OCI-LY3 (cell line): ENCODE measurements around the gene EFNA3.

Source experiments
- H2AFZ ChIP-seq: fragments of 200-600, 300-600 bp; shearing (Covaris generic); 2 replicates; pipeline ENCODE4 v1.6.0; 2014; ENCODE audit warnings: antibody characterized with exemption, low read depth, low read length
- H3K27ac ChIP-seq: fragments of 200-600, 300-600 bp; sonication (generic); 2 replicates; pipeline ENCODE4 v1.5.1; 2014; ENCODE audit warnings: mild to moderate bottlenecking, low read length, moderate library complexity, mixed read lengths
- H3K27me3 ChIP-seq: fragments of 200-600, 300-600 bp; sonication (generic); 2 replicates; pipeline ENCODE4 v1.6.1; 2014; ENCODE audit warnings: low read depth, low read length, mixed read lengths
- H3K36me3 ChIP-seq: fragments of 200-600, 300-600 bp; sonication (generic); replicated peaks from 2 replicates; pipeline ENCODE3; 2014; ENCODE audit warnings: low read depth, low read length, mixed read lengths
- H3K4me1 ChIP-seq: fragments of 300-600, 200-600 bp; sonication (generic); 2 replicates; pipeline ENCODE4 v1.6.1; 2014; ENCODE audit warnings: low read length, mixed read lengths
- H3K4me2 ChIP-seq: fragments of 200-600, 300-600 bp; sonication (generic); 2 replicates; pipeline ENCODE4 v1.6.1; 2014; ENCODE audit warnings: low read length, mixed read lengths
- H3K4me3 ChIP-seq: fragments of 300-600, 200-600 bp; sonication (generic); 2 replicates; pipeline ENCODE4 v1.5.1; 2014; ENCODE audit warnings: antibody characterized with exemption, mild to moderate bottlenecking, low read length, moderate library complexity
- H3K79me2 ChIP-seq: fragments of 300-600, 200-600 bp; shearing (Covaris generic); 2 replicates; pipeline ENCODE4 v1.6.1; 2014; ENCODE audit warnings: mild to moderate bottlenecking, low read length, mixed read lengths
- H3K9ac ChIP-seq: fragments of 300-600, 200-600 bp; shearing (Covaris generic); 2 replicates; pipeline ENCODE4 v1.6.0; 2014; ENCODE audit warnings: mild to moderate bottlenecking, low read length, moderate library complexity
- H3K9me3 ChIP-seq: fragments of 200-600, 300-600 bp; shearing (Covaris generic); 2 replicates; pipeline ENCODE4 v1.6.1; 2014; ENCODE audit warnings: low read length, mixed read lengths; ENCODE audit not compliant: insufficient read depth
- H4K20me1 ChIP-seq: fragments of 200-600, 300-600 bp; sonication (generic); 2 replicates; pipeline ENCODE4 v1.6.1; 2016; ENCODE audit warnings: low read length, mixed read lengths; ENCODE audit not compliant: insufficient read depth
- EZH2phosphoT487 ChIP-seq: fragments of 200-600 bp; shearing (Covaris generic); IDR thresholded peaks from 2 replicates; pipeline ENCODE4 v1.6.1; 2018; ENCODE audit warnings: antibody characterized with exemption, mixed run types, low read depth
- TF ChIP-seq, protein P1 (sequence below): fragments of 200-600, 300-600 bp; sonication (generic); IDR thresholded peaks from 2 replicates; pipeline ENCODE4 v1.5.1; 2014; ENCODE audit warnings: antibody characterized with exemption, low read length, low read depth

The EFNA3 gene

DNA sequence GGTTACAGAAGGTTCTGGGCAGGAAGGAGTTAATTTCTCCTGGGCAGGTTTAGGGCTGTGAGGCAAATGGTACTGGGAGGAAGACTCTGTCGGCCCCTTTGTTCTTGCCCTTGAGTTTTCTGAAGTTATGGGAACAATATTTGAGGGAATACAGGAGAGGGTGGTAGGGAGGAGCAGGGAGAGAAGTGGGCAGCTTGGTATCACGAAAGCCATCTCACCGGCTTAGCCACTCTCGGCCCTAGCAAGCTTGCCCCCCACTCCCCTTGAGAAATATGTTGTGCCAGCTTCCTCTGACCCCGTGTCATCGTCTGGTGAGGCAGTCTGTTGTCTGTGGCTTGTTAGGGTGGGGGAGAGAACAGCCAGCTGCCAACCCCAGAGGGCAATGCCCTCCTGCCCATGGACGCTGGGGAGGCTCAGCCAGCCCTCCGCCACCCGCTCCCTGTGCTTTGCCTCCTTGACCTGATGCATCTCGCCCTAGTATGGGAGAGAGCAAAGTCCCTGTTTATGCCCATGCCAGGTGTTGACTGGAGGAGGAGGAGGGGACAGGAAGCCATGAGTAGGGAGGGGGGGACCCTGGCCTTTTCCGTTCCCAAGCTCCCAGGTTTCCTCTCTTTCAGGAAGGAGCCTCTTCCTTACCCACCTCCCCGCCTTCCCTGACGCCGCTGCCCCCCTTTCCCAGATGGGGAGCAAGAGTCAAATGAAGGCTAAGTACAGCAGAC, 50.3 kb downstream of the EFNA3 start:
- Histone ChIP-seq H3K79me2 (no peaks in the 10 kb centered on the region), H3K36me3 (no peaks in the 10 kb centered on the region), H3K4me2 (no peak overlapping the region), H3K9ac (no peak overlapping the region), H3K27me3 (peaks cover 31% of the 10 kb centered on the region), H3K9me3 (no peaks in the 10 kb centered on the region), H3K4me1 (peaks cover 9% of the 10 kb centered on the region; the same call in 1 of the 2 replicates), H4K20me1 (no peaks in the 10 kb centered on the region), H2AFZ (no peak overlapping the region), H3K4me3 (no peak overlapping the region), H3K27ac (no peak overlapping the region)
- TF ChIP-seq, protein P1, sequence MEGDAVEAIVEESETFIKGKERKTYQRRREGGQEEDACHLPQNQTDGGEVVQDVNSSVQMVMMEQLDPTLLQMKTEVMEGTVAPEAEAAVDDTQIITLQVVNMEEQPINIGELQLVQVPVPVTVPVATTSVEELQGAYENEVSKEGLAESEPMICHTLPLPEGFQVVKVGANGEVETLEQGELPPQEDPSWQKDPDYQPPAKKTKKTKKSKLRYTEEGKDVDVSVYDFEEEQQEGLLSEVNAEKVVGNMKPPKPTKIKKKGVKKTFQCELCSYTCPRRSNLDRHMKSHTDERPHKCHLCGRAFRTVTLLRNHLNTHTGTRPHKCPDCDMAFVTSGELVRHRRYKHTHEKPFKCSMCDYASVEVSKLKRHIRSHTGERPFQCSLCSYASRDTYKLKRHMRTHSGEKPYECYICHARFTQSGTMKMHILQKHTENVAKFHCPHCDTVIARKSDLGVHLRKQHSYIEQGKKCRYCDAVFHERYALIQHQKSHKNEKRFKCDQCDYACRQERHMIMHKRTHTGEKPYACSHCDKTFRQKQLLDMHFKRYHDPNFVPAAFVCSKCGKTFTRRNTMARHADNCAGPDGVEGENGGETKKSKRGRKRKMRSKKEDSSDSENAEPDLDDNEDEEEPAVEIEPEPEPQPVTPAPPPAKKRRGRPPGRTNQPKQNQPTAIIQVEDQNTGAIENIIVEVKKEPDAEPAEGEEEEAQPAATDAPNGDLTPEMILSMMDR = no peak
- TF ChIP-seq EZH2phosphoT487 = no peak

GRCh38 chr1:155130272-155131006, 51.8 kb downstream of the EFNA3 start:
- Histone ChIP-seq H3K9me3 (no peaks in the 10 kb centered on the region), H3K27ac (no peak overlapping the region), H3K79me2 (peaks cover 7% of the 10 kb centered on the region), H3K27me3 (peaks cover 24% of the 10 kb centered on the region), H3K4me1 (peaks cover 16% of the 10 kb centered on the region), H3K9ac (no peak overlapping the region), H4K20me1 (no peaks in the 10 kb centered on the region), H3K4me2 (no peak overlapping the region), H3K4me3 (no peak overlapping the region), H3K36me3 (no peaks in the 10 kb centered on the region), H2AFZ (no peak overlapping the region)
- TF ChIP-seq, protein P1 = no peak

DNA sequence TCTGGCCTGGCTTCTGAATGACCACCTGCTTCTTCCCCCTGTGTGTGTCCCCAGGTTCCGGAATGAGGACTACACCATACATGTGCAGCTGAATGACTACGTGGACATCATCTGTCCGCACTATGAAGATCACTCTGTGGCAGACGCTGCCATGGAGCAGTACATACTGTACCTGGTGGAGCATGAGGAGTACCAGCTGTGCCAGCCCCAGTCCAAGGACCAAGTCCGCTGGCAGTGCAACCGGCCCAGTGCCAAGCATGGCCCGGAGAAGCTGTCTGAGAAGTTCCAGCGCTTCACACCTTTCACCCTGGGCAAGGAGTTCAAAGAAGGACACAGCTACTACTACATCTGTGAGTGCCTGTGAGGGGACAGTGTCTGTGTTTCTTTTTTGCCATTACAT, 52.6 kb downstream of the EFNA3 start:
- no peak overlapping the region for H3K4me3 ChIP-seq
- H3K4me2 ChIP-seq = no peak overlapping the region
- peaks cover 7% of the 10 kb centered on the region for H3K79me2 ChIP-seq
- no peaks in the 10 kb centered on the region for H4K20me1 ChIP-seq
- H3K27ac ChIP-seq = no peak overlapping the region
- no peaks in the 10 kb centered on the region for H3K9me3 ChIP-seq
- peaks cover 16% of the 10 kb centered on the region for H3K4me1 ChIP-seq
- no peak overlapping the region for H2AFZ ChIP-seq
- H3K9ac ChIP-seq = no peak overlapping the region
- TF ChIP-seq, protein P1 = no peak
- no peak for TF ChIP-seq EZH2phosphoT487
- H3K36me3 ChIP-seq = no peaks in the 10 kb centered on the region
- peaks cover 24% of the 10 kb centered on the region for H3K27me3 ChIP-seq

- H2AFZ ChIP-seq = no peak overlapping the region
- H3K4me3 ChIP-seq = no peak overlapping the region
- H3K79me2 ChIP-seq = peaks cover 11% of the 10 kb centered on the region
- no peak overlapping the region for H3K9ac ChIP-seq
- H3K4me1 ChIP-seq = peaks cover 18% of the 10 kb centered on the region
- H3K27ac ChIP-seq = no peak overlapping the region
- no peaks in the 10 kb centered on the region for H4K20me1 ChIP-seq
- no peaks in the 10 kb centered on the region for H3K36me3 ChIP-seq
- H3K9me3 ChIP-seq = no peaks in the 10 kb centered on the region
- peaks cover 21% of the 10 kb centered on the region for H3K27me3 ChIP-seq
- TF ChIP-seq EZH2phosphoT487 = no peak
- TF ChIP-seq, protein P1 = no peak
- no peak overlapping the region for H3K4me2 ChIP-seq
These were observed 53.2 kb downstream of the EFNA3 start for GRCh38 chr1:155131856-155132255.
